Renal pelvis (tissue), 3 donors: Measurements from ENCODE around the gene DCAF15. TPM values are rescaled to one million over a fixed set of nuclear protein-coding genes. Genes with fewer than 3 reads are reported as not detected.

Experiments used
- polyA plus RNA-seq, 3 donors: library from polyadenylated mRNA; unstranded; fragments of 120-200 nt; gene quantifications; one replicate each; pipeline ENCODE4 v1.2.1, GENCODE V29; 2013; ENCODE audit not compliant: insufficient read length in 3 of 3

Gene DCAF15
- polyA plus RNA-seq, 3 donors = 37.6 to 45.2 (median 40.6) TPM

Other genes starting within 250 kb of the DCAF15 start
- gene MRI1, start 188.0 kb upstream of the DCAF15 start, polyA plus RNA-seq = 10 to 100 TPM; 30.1 to 42.9 (median 38.1) TPM
- 100 to 1,000 TPM; 110 to 146 (median 143) TPM for gene C19orf53, start 178.1 kb upstream of the DCAF15 start, polyA plus RNA-seq
- gene ZSWIM4, start 157.1 kb upstream of the DCAF15 start, polyA plus RNA-seq = 10 to 100 TPM; 10.4 to 12.1 (median 11.0) TPM
- gene NANOS3, start 75.4 kb upstream of the DCAF15 start, polyA plus RNA-seq = 1 to 10 TPM; 1.6 to 2.5 (median 1.6) TPM
- gene BRME1, start 46.4 kb upstream of the DCAF15 start, polyA plus RNA-seq = 1 to 10 TPM; 6.3 to 9.9 (median 7.1) TPM
- gene CC2D1A, start 46.3 kb upstream of the DCAF15 start, polyA plus RNA-seq = 10 to 100 TPM; 27.6 to 37.7 (median 34.7) TPM
- gene PODNL1, start 14.1 kb upstream of the DCAF15 start, polyA plus RNA-seq = 1 to 10 TPM in 2 of 3 donors, under 1 TPM in 1; 0.97 to 1.5 (median 1.4) TPM
- 10 to 100 TPM; 14.5 to 17.0 (median 15.3) TPM for gene RFX1, start 53.8 kb downstream of the DCAF15 start, polyA plus RNA-seq
- gene RLN3, start 75.6 kb downstream of the DCAF15 start, polyA plus RNA-seq = not detected
- gene IL27RA, start 79.3 kb downstream of the DCAF15 start, polyA plus RNA-seq = 1 to 10 TPM; 6.5 to 7.6 (median 6.5) TPM
- gene PALM3, start 109.6 kb downstream of the DCAF15 start, polyA plus RNA-seq = 10 to 100 TPM; 22.7 to 30.3 (median 23.0) TPM
- gene MISP3, start 120.3 kb downstream of the DCAF15 start, polyA plus RNA-seq = 1 to 10 TPM; 7.9 to 8.7 (median 8.2) TPM
- gene C19orf67, start 133.3 kb downstream of the DCAF15 start, polyA plus RNA-seq = under 1 TPM in 1 of 3 donors, not detected in 2; 0.10 TPM
- 10 to 100 TPM; 38.3 to 61.6 (median 47.8) TPM for gene SAMD1, start 138.2 kb downstream of the DCAF15 start, polyA plus RNA-seq
- 100 to 1,000 TPM in 1 of 3 donors, 10 to 100 TPM in 2; 80.0 to 103 (median 87.6) TPM for gene PRKACA, start 165.3 kb downstream of the DCAF15 start, polyA plus RNA-seq
- gene ASF1B, start 184.1 kb downstream of the DCAF15 start, polyA plus RNA-seq = 10 to 100 TPM; 17.0 to 22.4 (median 20.3) TPM